ENCODE results near the gene GLE1.
"Not testable (repeated sequence)": the region's sequence is repeated elsewhere in the genome, so short reads cannot be mapped to it uniquely, and the experiment has no call there.

Gene GLE1

DNA sequence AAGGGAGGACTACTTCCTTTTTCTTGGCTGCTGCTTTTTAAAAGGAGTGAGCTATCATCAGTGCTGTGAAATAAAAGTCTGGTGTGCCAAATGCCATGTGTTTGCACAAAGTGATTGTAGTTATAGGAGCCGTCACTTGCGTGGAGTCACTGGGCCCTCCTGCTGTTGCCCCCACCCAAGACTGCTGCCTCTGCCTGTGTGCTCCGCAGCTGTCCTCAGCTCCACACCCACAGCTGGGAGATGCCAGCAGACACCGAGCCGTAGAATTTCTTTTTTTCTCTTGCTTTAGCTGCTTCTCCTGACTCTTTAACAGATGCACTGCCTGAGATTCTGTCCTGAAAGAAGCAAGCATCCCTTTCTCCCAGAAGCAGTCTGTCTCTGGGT, 9.8 kb upstream of the GLE1 start:
- POLR2A ChIA-PET = interaction anchor here (1.2 kb wide), 1 partner anchor 10 kb away, joined by 5 read pairs; the partner anchor contains the start of gene GLE1
- CTCF ChIA-PET = no interaction called here
- DNase-seq (ENCODE audit: extremely low spot score) = no peak
- no peak for TF ChIP-seq ARNT (IDR thresholded peaks at IDR 0.05)
- no peak for TF ChIP-seq FOXK2 (IDR thresholded peaks at IDR 0.05)
- no peak for TF ChIP-seq TARDBP (IDR thresholded peaks at IDR 0.05)
- TF ChIP-seq CTBP1 (IDR thresholded peaks at IDR 0.05; ENCODE audit: borderline replicate concordance) = no peak
- no peak for TF ChIP-seq FOXA1 (IDR thresholded peaks at IDR 0.05)
- TF ChIP-seq SUZ12 (IDR thresholded peaks at IDR 0.05) = no peak
- no peak for TF ChIP-seq LEF1 (IDR thresholded peaks at IDR 0.05; ENCODE audit: borderline replicate concordance)
- TF ChIP-seq ZNF384 (IDR thresholded peaks at IDR 0.05) = no peak
- no peak for TF ChIP-seq FOXM1 (IDR thresholded peaks at IDR 0.05; ENCODE audit: borderline replicate concordance)
- TF ChIP-seq NFRKB (IDR thresholded peaks at IDR 0.05) = no peak
- TF ChIP-seq BHLHE40 (IDR thresholded peaks at IDR 0.05; ENCODE audit: borderline replicate concordance) = no peak
- no peak for TF ChIP-seq L3MBTL2 (conservative IDR thresholded peaks at IDR 0.05)
- no peak for TF ChIP-seq ELF4 (IDR thresholded peaks at IDR 0.05)
- TF ChIP-seq SP1 (IDR thresholded peaks at IDR 0.05) = no peak
- TF ChIP-seq, protein P1, sequence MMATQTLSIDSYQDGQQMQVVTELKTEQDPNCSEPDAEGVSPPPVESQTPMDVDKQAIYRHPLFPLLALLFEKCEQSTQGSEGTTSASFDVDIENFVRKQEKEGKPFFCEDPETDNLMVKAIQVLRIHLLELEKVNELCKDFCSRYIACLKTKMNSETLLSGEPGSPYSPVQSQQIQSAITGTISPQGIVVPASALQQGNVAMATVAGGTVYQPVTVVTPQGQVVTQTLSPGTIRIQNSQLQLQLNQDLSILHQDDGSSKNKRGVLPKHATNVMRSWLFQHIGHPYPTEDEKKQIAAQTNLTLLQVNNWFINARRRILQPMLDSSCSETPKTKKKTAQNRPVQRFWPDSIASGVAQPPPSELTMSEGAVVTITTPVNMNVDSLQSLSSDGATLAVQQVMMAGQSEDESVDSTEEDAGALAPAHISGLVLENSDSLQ (IDR thresholded peaks at IDR 0.05) = no peak
- no peak for TF ChIP-seq HDGF (IDR thresholded peaks at IDR 0.05; ENCODE audit: borderline replicate concordance)

DNA sequence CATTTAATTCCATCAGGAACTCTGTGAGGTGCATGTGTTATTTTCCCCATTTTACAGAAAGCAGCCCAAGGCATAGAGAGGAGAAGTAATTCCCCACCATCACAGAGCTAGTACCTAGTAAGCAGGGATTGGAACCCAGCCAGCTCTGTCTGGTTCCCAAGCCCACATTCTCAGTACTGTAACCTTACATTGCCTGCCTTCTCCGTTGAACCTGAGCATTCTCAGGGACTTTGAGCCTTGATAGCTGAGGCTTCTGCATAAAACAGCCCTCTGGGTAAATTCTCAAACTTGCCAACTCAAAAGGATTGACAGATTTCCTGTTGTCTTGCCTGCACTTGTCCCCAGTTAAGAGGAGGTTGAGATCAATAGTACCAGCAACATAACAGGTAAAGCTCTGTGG, 9.2 kb upstream of the GLE1 start:
- DNase-seq (ENCODE audit: extremely low spot score) = no peak
- TF ChIP-seq HDGF (IDR thresholded peaks at IDR 0.05; ENCODE audit: borderline replicate concordance) (no peak), NFRKB (IDR thresholded peaks at IDR 0.05) (no peak), FOXM1 (IDR thresholded peaks at IDR 0.05; ENCODE audit: borderline replicate concordance) (no peak), CTBP1 (IDR thresholded peaks at IDR 0.05; ENCODE audit: borderline replicate concordance) (no peak)
- TF ChIP-seq, protein P1 (IDR thresholded peaks at IDR 0.05) = no peak
- ChIA-PET CTCF (no interaction called here), POLR2A (no interaction called here)

DNA sequence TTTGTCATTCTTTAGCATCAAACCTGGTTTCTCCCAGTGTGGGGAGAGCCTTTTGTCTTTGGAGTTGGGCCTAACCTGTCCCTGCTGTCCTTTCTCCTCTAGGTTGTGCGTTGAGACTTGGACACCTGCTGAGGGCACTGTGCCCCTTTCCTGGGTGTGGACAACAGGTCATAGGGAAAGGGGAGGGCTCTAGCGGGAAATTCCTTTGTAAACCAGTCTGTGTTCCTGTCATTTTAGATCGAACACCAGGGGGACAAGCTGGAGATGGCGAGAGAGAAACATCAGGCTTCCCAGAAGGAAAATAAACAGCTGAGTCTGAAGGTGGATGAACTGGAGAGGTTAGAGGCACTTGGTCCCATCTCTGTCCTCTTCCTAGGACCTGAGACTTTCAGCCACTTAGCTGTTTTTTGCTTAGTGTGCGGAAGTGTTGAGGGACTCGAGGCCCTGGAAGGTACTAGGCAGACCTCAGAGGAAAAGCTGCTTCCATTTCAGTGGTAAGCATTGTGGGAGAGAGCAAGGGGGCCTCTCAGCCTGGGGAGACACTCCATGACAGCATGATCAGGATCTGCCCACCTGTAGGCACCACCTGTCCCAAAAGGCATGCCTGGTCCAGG, 8.6 kb upstream of the GLE1 start:
- ChIA-PET CTCF (no interaction called here), POLR2A (no interaction called here)
- TF ChIP-seq HDGF (IDR thresholded peaks at IDR 0.05; ENCODE audit: borderline replicate concordance) = no peak
- no peak for TF ChIP-seq CTBP1 (IDR thresholded peaks at IDR 0.05; ENCODE audit: borderline replicate concordance)
- TF ChIP-seq SUZ12 (IDR thresholded peaks at IDR 0.05) = no peak
- no peak for TF ChIP-seq SP1 (IDR thresholded peaks at IDR 0.05)
- no peak for DNase-seq (ENCODE audit: extremely low spot score)

DNA sequence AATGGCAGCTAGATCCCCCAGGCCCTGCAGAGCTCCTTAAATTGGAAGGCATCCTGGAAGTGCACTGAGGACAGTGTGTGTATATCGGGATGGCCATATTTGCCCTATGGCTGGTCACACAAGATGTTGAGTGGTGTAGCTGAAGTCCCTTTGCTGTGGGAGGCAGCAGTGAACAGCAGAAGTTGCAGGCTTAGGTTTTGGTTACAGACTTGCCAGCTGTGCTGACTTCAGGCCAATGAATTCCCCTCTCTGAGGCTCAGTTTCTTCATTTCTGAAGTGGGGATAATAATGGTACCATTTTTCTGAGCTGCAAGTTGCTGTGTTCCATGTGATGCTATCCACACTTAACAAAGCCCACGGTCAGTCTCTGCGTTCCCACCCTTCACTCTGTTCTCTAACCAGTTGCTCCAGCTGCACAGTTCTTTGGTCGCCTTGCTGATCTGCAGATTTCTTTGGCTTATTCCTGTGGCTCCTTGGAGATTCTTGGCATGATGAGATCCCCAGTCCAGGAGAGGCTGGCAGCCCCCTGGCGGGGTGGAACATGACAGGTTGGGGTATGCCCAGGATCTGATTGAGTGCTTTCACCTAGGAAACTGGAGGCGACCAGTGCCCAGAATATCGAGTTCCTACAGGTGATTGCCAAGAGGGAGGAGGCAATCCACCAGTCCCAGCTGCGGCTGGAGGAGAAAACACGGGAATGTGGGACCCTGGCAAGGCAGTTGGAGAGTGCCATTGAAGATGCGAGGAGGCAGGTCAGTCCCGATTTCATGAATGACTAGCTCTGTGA, 6.5 kb upstream of the GLE1 start:
- no peak for DNase-seq (ENCODE audit: extremely low spot score)
- no peak for TF ChIP-seq ZNF384 (IDR thresholded peaks at IDR 0.05)
- TF ChIP-seq, protein P1 (IDR thresholded peaks at IDR 0.05) = no peak
- no peak for TF ChIP-seq CTBP1 (IDR thresholded peaks at IDR 0.05; ENCODE audit: borderline replicate concordance)
- TF ChIP-seq L3MBTL2 (conservative IDR thresholded peaks at IDR 0.05) = no peak
- TF ChIP-seq ARNT (IDR thresholded peaks at IDR 0.05) = no peak
- POLR2A ChIA-PET = no interaction called here
- CTCF ChIA-PET = no interaction called here

DNA sequence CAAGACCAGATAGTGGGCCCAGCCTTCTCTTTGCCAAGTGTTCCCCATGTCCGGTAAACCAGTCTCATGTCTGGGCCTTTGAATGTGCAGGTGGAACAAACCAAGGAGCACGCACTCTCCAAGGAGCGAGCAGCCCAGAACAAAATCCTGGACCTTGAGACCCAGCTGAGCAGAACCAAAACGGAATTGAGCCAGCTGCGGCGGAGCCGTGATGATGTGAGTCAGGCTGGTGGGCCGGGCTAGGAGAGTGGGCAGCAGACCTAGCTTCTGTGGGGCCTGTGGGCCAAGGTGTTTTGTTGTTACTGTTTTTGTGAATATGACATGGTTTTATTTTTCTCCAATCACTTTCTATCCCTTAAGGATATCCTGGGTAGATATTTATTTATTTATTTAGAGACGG, 5.6 kb upstream of the GLE1 start:
- no peak for TF ChIP-seq CTBP1 (IDR thresholded peaks at IDR 0.05; ENCODE audit: borderline replicate concordance)
- POLR2A ChIA-PET = interaction anchor here (1.1 kb wide), 1 partner anchor 53 kb away, joined by 3 read pairs; the partner anchor contains the start of gene SPTAN1
- CTCF ChIA-PET = no interaction called here
- DNase-seq (ENCODE audit: extremely low spot score) = no peak

DNA sequence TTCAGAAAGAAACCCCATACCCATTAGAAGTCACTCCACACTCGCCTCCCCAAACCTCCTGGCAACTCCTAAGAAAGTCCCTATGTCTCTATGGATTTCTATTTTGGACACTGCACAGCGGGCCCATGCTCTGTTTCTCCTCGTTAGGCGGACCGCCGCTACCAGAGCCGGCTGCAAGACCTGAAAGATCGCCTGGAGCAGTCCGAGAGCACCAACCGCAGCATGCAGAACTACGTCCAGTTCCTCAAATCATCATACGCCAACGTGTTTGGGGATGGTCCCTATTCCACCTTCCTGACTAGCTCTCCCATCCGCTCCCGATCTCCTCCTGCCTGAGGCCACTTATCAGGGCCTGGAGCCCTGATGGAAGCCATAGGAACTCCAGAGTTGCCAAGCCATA, 4.6 kb upstream of the GLE1 start:
- no peak for DNase-seq (ENCODE audit: extremely low spot score)
- POLR2A ChIA-PET = interaction anchor here (1.1 kb wide), 1 partner anchor 52 kb away, joined by 3 read pairs; the partner anchor contains the start of gene SPTAN1
- TF ChIP-seq NFRKB (IDR thresholded peaks at IDR 0.05) (no peak), ARNT (IDR thresholded peaks at IDR 0.05) (no peak), CTBP1 (IDR thresholded peaks at IDR 0.05; ENCODE audit: borderline replicate concordance) (no peak), SUZ12 (IDR thresholded peaks at IDR 0.05) (no peak), L3MBTL2 (conservative IDR thresholded peaks at IDR 0.05) (no peak), TARDBP (IDR thresholded peaks at IDR 0.05) (no peak), FOXM1 (IDR thresholded peaks at IDR 0.05; ENCODE audit: borderline replicate concordance) (no peak), FOXA1 (IDR thresholded peaks at IDR 0.05) (no peak), BHLHE40 (IDR thresholded peaks at IDR 0.05; ENCODE audit: borderline replicate concordance) (no peak), LEF1 (IDR thresholded peaks at IDR 0.05; ENCODE audit: borderline replicate concordance) (no peak), SP1 (IDR thresholded peaks at IDR 0.05) (no peak), FOXK2 (IDR thresholded peaks at IDR 0.05) (no peak)
- TF ChIP-seq, protein P1 (IDR thresholded peaks at IDR 0.05) = no peak
- CTCF ChIA-PET = no interaction called here

DNA sequence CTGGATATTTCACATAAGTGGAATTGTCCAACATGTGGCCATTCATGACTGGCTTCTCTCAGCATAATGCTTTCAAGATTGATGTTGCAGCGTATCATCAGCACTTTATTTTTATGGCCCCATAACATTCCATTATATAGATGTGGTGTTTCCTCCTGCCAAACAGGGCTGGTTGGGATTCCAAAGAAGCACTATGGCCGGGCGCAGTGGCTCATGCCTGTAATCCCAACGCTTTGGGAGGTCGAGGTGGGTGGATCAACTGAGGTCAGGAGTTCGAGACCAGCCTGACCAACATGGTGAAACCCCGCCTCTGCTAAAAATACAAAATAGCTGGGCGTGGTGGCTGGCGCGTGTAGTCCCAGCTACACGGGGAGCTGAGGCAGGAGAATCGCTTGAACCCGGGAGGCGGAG, 1.1 kb upstream of the GLE1 start:
- CTCF ChIA-PET; POLR2A ChIA-PET; DNase-seq (ENCODE audit: extremely low spot score): not testable (repeated sequence)
